ENCODE measurements around the gene KIF3C. TPM values are rescaled to one million over a fixed set of nuclear protein-coding genes. Genes with fewer than 3 reads are reported as not detected.

KIF3C gene
- total and polyA plus RNA-seq, 9 of the 15 experiments (the other 6 are each of a cell fraction or from before 2014, with no cell fraction given), result 0.69 to 6.7 (median 3.3) TPM

- TF ChIP-seq, protein P1, sequence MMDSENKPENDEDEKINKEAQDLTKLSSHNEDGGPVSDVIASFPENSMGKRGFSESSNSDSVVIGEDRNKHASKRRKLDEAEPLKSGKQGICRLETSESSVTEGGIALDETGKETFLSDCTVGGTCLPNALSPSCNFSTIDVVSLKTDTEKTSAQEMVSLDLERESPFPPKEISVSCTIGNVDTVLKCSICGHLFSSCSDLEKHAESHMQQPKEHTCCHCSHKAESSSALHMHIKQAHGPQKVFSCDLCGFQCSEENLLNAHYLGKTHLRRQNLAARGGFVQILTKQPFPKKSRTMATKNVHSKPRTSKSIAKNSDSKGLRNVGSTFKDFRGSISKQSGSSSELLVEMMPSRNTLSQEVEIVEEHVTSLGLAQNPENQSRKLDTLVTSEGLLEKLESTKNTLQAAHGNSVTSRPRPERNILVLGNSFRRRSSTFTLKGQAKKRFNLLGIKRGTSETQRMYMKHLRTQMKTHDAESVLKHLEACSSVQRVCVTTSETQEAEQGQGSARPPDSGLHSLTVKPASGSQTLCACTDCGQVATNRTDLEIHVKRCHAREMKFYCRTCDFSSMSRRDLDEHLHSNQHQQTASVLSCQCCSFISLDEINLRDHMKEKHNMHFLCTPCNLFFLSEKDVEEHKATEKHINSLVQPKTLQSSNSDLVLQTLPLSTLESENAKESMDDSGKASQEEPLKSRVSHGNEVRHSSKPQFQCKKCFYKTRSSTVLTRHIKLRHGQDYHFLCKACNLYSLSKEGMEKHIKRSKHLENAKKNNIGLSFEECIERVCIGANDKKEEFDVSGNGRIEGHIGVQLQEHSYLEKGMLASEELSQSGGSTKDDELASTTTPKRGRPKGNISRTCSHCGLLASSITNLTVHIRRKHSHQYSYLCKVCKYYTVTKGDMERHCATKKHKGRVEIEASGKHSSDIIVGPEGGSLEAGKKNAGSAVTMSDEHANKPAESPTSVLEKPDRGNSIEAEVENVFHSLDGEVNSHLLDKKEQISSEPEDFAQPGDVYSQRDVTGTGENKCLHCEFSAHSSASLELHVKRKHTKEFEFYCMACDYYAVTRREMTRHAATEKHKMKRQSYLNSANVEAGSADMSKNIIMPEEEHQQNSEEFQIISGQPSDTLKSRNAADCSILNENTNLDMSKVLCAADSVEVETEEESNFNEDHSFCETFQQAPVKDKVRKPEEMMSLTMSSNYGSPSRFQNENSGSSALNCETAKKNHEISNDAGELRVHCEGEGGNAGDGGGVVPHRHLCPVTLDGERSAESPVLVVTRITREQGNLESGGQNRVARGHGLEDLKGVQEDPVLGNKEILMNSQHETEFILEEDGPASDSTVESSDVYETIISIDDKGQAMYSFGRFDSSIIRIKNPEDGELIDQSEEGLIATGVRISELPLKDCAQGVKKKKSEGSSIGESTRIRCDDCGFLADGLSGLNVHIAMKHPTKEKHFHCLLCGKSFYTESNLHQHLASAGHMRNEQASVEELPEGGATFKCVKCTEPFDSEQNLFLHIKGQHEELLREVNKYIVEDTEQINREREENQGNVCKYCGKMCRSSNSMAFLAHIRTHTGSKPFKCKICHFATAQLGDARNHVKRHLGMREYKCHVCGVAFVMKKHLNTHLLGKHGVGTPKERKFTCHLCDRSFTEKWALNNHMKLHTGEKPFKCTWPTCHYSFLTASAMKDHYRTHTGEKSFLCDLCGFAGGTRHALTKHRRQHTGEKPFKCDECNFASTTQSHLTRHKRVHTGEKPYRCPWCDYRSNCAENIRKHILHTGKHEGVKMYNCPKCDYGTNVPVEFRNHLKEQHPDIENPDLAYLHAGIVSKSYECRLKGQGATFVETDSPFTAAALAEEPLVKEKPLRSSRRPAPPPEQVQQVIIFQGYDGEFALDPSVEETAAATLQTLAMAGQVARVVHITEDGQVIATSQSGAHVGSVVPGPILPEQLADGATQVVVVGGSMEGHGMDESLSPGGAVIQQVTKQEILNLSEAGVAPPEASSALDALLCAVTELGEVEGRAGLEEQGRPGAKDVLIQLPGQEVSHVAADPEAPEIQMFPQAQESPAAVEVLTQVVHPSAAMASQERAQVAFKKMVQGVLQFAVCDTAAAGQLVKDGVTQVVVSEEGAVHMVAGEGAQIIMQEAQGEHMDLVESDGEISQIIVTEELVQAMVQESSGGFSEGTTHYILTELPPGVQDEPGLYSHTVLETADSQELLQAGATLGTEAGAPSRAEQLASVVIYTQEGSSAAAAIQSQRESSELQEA (IDR thresholded peaks at IDR 0.05; ENCODE audit: low read depth), result no peak
- no peak for TF ChIP-seq THAP7 (CRISPR knock-in tag; IDR thresholded peaks at IDR 0.05)
- no peak for TF ChIP-seq ZC3H8 (IDR thresholded peaks at IDR 0.05)
- TF ChIP-seq ZNF79 (CRISPR knock-in tag; IDR thresholded peaks at IDR 0.05; ENCODE audit: low read depth), result no peak
- TF ChIP-seq KAT8 (IDR thresholded peaks at IDR 0.05; ENCODE audit: low read depth), result no peak
- no peak for TF ChIP-seq ZNF121 (CRISPR knock-in tag; conservative IDR thresholded peaks at IDR 0.05)
- TF ChIP-seq HLTF (IDR thresholded peaks at IDR 0.05), result no peak
- TF ChIP-seq, protein P2, sequence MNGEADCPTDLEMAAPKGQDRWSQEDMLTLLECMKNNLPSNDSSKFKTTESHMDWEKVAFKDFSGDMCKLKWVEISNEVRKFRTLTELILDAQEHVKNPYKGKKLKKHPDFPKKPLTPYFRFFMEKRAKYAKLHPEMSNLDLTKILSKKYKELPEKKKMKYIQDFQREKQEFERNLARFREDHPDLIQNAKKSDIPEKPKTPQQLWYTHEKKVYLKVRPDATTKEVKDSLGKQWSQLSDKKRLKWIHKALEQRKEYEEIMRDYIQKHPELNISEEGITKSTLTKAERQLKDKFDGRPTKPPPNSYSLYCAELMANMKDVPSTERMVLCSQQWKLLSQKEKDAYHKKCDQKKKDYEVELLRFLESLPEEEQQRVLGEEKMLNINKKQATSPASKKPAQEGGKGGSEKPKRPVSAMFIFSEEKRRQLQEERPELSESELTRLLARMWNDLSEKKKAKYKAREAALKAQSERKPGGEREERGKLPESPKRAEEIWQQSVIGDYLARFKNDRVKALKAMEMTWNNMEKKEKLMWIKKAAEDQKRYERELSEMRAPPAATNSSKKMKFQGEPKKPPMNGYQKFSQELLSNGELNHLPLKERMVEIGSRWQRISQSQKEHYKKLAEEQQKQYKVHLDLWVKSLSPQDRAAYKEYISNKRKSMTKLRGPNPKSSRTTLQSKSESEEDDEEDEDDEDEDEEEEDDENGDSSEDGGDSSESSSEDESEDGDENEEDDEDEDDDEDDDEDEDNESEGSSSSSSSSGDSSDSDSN (IDR thresholded peaks at IDR 0.05; ENCODE audit: borderline replicate concordance in 1 of 2, low read depth in 2 of 2, low read length in 2 of 2), result no peak
- no peak for TF ChIP-seq CC2D1A (IDR thresholded peaks at IDR 0.05)
- TF ChIP-seq MTF1 (CRISPR knock-in tag; IDR thresholded peaks at IDR 0.05; ENCODE audit: borderline replicate concordance), result no peak
- no peak for TF ChIP-seq ZNF551 (CRISPR knock-in tag; IDR thresholded peaks at IDR 0.05)
- TF ChIP-seq DACH1 (IDR thresholded peaks at IDR 0.05; ENCODE audit: partially characterized antibody), result no peak
These were observed 82.8 kb downstream of the KIF3C start (continued) for GRCh38 chr2:25899404-25899970.
